ENCODE data around the gene FADS2. TPM values are rescaled to one million over a fixed set of nuclear protein-coding genes. Genes with fewer than 3 reads are reported as not detected.

The FADS2 gene
- total RNA-seq, 2 experiments from 2014 or later = 32.1 to 34.1 TPM

Small RNA genes lying within 50 kb of the gene (microRNA-seq; reads per million reads assigned to microRNA genes)
- 2.7 reads per million for gene MIR6746 (ENCODE audit: borderline microRNAs expressed, borderline replicate concordance)

Other genes with a start within 250 kb of the FADS2 start
- not detected for gene SYT7, start 247.2 kb upstream of the FADS2 start, total RNA-seq
- under 1 TPM; 0.02 to 0.07 TPM for gene DAGLA, start 147.9 kb upstream of the FADS2 start, total RNA-seq
- under 1 TPM; 0.27 to 0.48 TPM for gene MYRF, start 75.7 kb upstream of the FADS2 start, total RNA-seq
- 100 to 1,000 TPM; 166 to 167 TPM for gene TMEM258, start 35.7 kb upstream of the FADS2 start, total RNA-seq
- gene FEN1, start 35.4 kb upstream of the FADS2 start, total RNA-seq = 10 to 100 TPM; 74.7 to 75.9 TPM
- 10 to 100 TPM; 12.1 to 12.8 TPM for gene FADS1, start 11.3 kb upstream of the FADS2 start, total RNA-seq
- gene FADS3, start 63.2 kb downstream of the FADS2 start, total RNA-seq = 1 to 10 TPM; 4.2 to 4.3 TPM
- under 1 TPM; 0.52 to 0.74 TPM for gene RAB3IL1, start 89.3 kb downstream of the FADS2 start, total RNA-seq
- under 1 TPM; 0.45 to 0.49 TPM for gene BEST1, start 122.1 kb downstream of the FADS2 start, total RNA-seq
- gene FTH1, start 139.3 kb downstream of the FADS2 start, total RNA-seq = 1,000 to 10,000 TPM; 1,302 to 1,352 TPM